PC-3 (cell line): ENCODE measurements around the gene ARHGAP12. TPM values are rescaled to one million over a fixed set of nuclear protein-coding genes. Genes with fewer than 3 reads are reported as not detected.
A peak's percentile ranks its signal among the peaks of the same experiment; 100 is the strongest.

Experiments
- ATAC-seq: fragments of 200-7000 bp; cut with Tn5 transposase; 2 replicates; pipeline ENCODE4 v1.9.1; 2020; ENCODE audit warnings: mild to moderate bottlenecking, moderate library complexity
- BruUV-seq: library from RNA; stranded (reverse); fragments of 400-500 nt; replicated peaks from 2 replicates; lab custom pipeline; 2021; lab: Mats Ljungman, UMichigan
- CTCF ChIA-PET: fragments of 300-600 bp; sonication (Branson Sonifier 250); formaldehyde crosslinking; loops from one replicate; lab custom pipeline; 2022; ENCODE audit warnings: antibody characterized with exemption; lab: Charles Lee
- POLR2A ChIA-PET: fragments of 300-600 bp; sonication (Branson Sonifier 250); formaldehyde crosslinking; loops from one replicate; lab custom pipeline; 2022; ENCODE audit warnings: antibody characterized with exemption; ENCODE audit not compliant: unreplicated experiment; lab: Charles Lee
- DNase-seq: peaks from one replicate; pipeline ENCODE4 v3.0.0-alpha.2; 2015
- H2AFZ ChIP-seq: fragments of 300-600 bp; sonication (generic); 2 replicates; pipeline ENCODE4 v1.6.0; 2016; ENCODE audit warnings: antibody characterized with exemption, low read length
- H3F3A ChIP-seq: fragments of 300-600 bp; sonication (generic); one replicate; pipeline ENCODE4 v1.6.0; 2017; ENCODE audit warnings: antibody characterized with exemption, low read length, control low read depth, mild to moderate bottlenecking; ENCODE audit not compliant: unreplicated experiment
- H3K27ac ChIP-seq: fragments of 300-600 bp; sonication (generic); 2 replicates; pipeline ENCODE4 v1.5.1; 2016; ENCODE audit warnings: mild to moderate bottlenecking, low read length
- H3K27me3 ChIP-seq: fragments of 300-600 bp; sonication (generic); 2 replicates; pipeline ENCODE4 v1.6.1; 2016; ENCODE audit warnings: low read length, mixed read lengths
- H3K36me3 ChIP-seq: fragments of 300-600 bp; sonication (generic); 2 replicates; pipeline ENCODE4 v1.6.1; 2016; ENCODE audit warnings: low read depth, mixed run types, low read length, mixed read lengths
- H3K4me1 ChIP-seq: fragments of 300-600 bp; sonication (generic); 2 replicates; pipeline ENCODE4 v1.5.1; 2016; ENCODE audit warnings: low read length; ENCODE audit not compliant: insufficient read depth
- H3K4me2 ChIP-seq: fragments of 300-600 bp; sonication (generic); 2 replicates; pipeline ENCODE4 v1.6.0; 2016; ENCODE audit warnings: low read length
- H3K4me3 ChIP-seq: fragments of 300-600 bp; sonication (generic); 2 replicates; pipeline ENCODE4 v1.5.1; 2016; ENCODE audit warnings: mild to moderate bottlenecking, low read length, mixed read lengths
- H3K79me2 ChIP-seq: fragments of 300-600 bp; sonication (generic); 2 replicates; pipeline ENCODE4 v1.6.1; 2017; ENCODE audit warnings: low read length, mixed read lengths
- H3K9ac ChIP-seq: fragments of 300-600 bp; sonication (generic); 2 replicates; pipeline ENCODE4 v1.6.0; 2016; ENCODE audit warnings: mild to moderate bottlenecking, low read length
- H3K9me2 ChIP-seq: fragments of 300-600 bp; sonication (generic); replicated peaks from 2 replicates; pipeline ENCODE4 v1.6.1; 2016; ENCODE audit warnings: mixed run types, low read length, mixed read lengths
- H3K9me3 ChIP-seq: fragments of 300-600 bp; sonication (generic); 2 replicates; pipeline ENCODE4 v1.6.1; 2016; ENCODE audit warnings: low read length, mixed read lengths
- H4K20me1 ChIP-seq: fragments of 300-600 bp; sonication (generic); 2 replicates; pipeline ENCODE4 v1.6.1; 2016; ENCODE audit warnings: low read length, mixed read lengths
- CTCF ChIP-seq: fragments of 300-600 bp; sonication (generic); conservative IDR thresholded peaks from 2 replicates; pipeline ENCODE4 v1.5.1; 2017; ENCODE audit warnings: antibody characterized with exemption, low read depth, mild to moderate bottlenecking, low read length
- EZH2 ChIP-seq: fragments of 300-600 bp; sonication (generic); IDR thresholded peaks from one replicate; pipeline ENCODE4 v1.6.1; 2017; ENCODE audit warnings: antibody characterized with exemption, mild to moderate bottlenecking, low read length; ENCODE audit not compliant: unreplicated experiment
- EZH2phosphoT487 ChIP-seq: fragments of 300-600 bp; sonication (generic); IDR thresholded peaks from 2 replicates; pipeline ENCODE4 v1.6.1; 2018; ENCODE audit warnings: mild to moderate bottlenecking, antibody characterized with exemption, low read length, borderline replicate concordance
- intact Hi-C: fragments of 100-400 bp; cut with micrococcal nuclease; formaldehyde crosslinking; loops from 2 replicates; pipeline ENCODE4 v1.9.0; 2023
- total RNA-seq: library from RNA; depleted of rRNA; stranded (reverse); fragments of >200 nt; gene quantifications from 2 replicates; pipeline ENCODE4 v1.2.3, GENCODE V29; 2014

The ARHGAP12 gene
- total RNA-seq, 1 experiment from 2014 or later, result 16.6 TPM

- Histone ChIP-seq H2AFZ (no peak overlapping the region), H3K79me2 (no peaks in the 10 kb centered on the region), H3K4me3 (no peak overlapping the region), H3K9ac (no peak overlapping the region), H3K27me3 (no peaks in the 10 kb centered on the region), H3K36me3 (no peaks in the 10 kb centered on the region), H3K27ac (no peak overlapping the region), H3K9me2 (no peaks in the 10 kb centered on the region), H3F3A (peaks cover 4% of the 10 kb centered on the region), H3K4me2 (no peak overlapping the region), H3K4me1 (peaks cover 3% of the 10 kb centered on the region; the same call in 1 of the 2 replicates), H3K9me3 (no peaks in the 10 kb centered on the region), H4K20me1 (no peaks in the 10 kb centered on the region)
- ATAC-seq (no peak), DNase-seq (no peak)
- BruUV-seq, result no TSS peak
- ChIA-PET POLR2A (no interaction called here), CTCF (no interaction called here)
- TF ChIP-seq EZH2phosphoT487, result no peak
- TF ChIP-seq EZH2, result no peak
- TF ChIP-seq CTCF, result no peak
- intact Hi-C loops, result no loop called here
Measured at GRCh38 chr10:31761156-31761555, 167.5 kb downstream of the ARHGAP12 start.

- no peaks in the 10 kb centered on the region for H4K20me1 ChIP-seq
- ATAC-seq (no peak), DNase-seq (no peak)
- intact Hi-C loops, result no loop called here
- no peak overlapping the region for H3K9ac ChIP-seq
- TSS peak; percentile 90 for BruUV-seq
- POLR2A ChIA-PET, result no interaction called here
- CTCF ChIA-PET, result no interaction called here
- H2AFZ ChIP-seq, result peak overlapping the region; percentile 84
- no peaks in the 10 kb centered on the region for H3K36me3 ChIP-seq
- no peaks in the 10 kb centered on the region for H3K27me3 ChIP-seq
- H3K79me2 ChIP-seq, result no peaks in the 10 kb centered on the region
- peak overlapping the region; percentile 52 for H3K4me3 ChIP-seq
- H3F3A ChIP-seq, result peaks cover 4% of the 10 kb centered on the region
- H3K9me3 ChIP-seq, result no peaks in the 10 kb centered on the region
- no peak for TF ChIP-seq EZH2phosphoT487
- H3K27ac ChIP-seq, result no peak overlapping the region
- H3K4me1 ChIP-seq, result peaks cover 4% of the 10 kb centered on the region
- peak overlapping the region; percentile 84 for H3K4me2 ChIP-seq
- no peaks in the 10 kb centered on the region for H3K9me2 ChIP-seq
Measured at GRCh38 chr10:31760674-31761081, 168.0 kb downstream of the ARHGAP12 start.

- H4K20me1 ChIP-seq, result no peaks in the 10 kb centered on the region
- H3K9me3 ChIP-seq, result no peaks in the 10 kb centered on the region
- H3K27ac ChIP-seq, result no peak overlapping the region
- no TSS peak for BruUV-seq
- ChIA-PET CTCF (interaction anchor here (0.6 kb wide), 1 partner anchor 9 kb away, joined by 3 read pairs; no protein-coding TSS in a partner anchor), POLR2A (interaction anchor here (0.7 kb wide), 1 partner anchor 14 kb away, joined by 3 read pairs; no protein-coding TSS in a partner anchor)
- H3K9me2 ChIP-seq, result no peaks in the 10 kb centered on the region
- H3K9ac ChIP-seq, result peak overlapping the region; percentile 82
- H3K4me3 ChIP-seq, result peak overlapping the region; percentile 95
- intact Hi-C loops, result no loop called here
- peak overlapping the region; percentile 91 for H3K4me2 ChIP-seq
- no peaks in the 10 kb centered on the region for H3K27me3 ChIP-seq
- H3K36me3 ChIP-seq, result no peaks in the 10 kb centered on the region
- DNase-seq, result peak; percentile 91
- TF ChIP-seq EZH2phosphoT487 (no peak), EZH2 (no peak), CTCF (no peak)
- no peaks in the 10 kb centered on the region for H3K79me2 ChIP-seq
- peak; percentile 92 for ATAC-seq
- H2AFZ ChIP-seq, result peak overlapping the region; percentile 84
- peaks cover 4% of the 10 kb centered on the region for H3F3A ChIP-seq
- H3K4me1 ChIP-seq, result peaks cover 11% of the 10 kb centered on the region
Measured at GRCh38 chr10:31759799-31760626, 168.6 kb downstream of the ARHGAP12 start.
